Testis (tissue), 2 donors: ENCODE results near the gene PPP6R3.

ENCODE experiments used
- POLR2A ChIP-seq: fragments of 450-650 bp; IDR thresholded peaks from one replicate; pipeline ENCODE4 v1.6.1; 2017; ENCODE audit warnings: antibody characterized with exemption, mild to moderate bottlenecking, moderate library complexity
- TF ChIP-seq, protein P1 (sequence below), 3 experiments: fragments of 450-650 bp in 2 of 3; fragments of 200-600 bp in 1 of 3; sonication (generic) in 1 of 3; IDR thresholded peaks; one replicate each; pipeline ENCODE4 v1.5.1; 2016 to 2019; ENCODE audit warnings: antibody characterized with exemption in 3 of 3, mild to moderate bottlenecking in 2 of 3, moderate library complexity in 1 of 3

DNA sequence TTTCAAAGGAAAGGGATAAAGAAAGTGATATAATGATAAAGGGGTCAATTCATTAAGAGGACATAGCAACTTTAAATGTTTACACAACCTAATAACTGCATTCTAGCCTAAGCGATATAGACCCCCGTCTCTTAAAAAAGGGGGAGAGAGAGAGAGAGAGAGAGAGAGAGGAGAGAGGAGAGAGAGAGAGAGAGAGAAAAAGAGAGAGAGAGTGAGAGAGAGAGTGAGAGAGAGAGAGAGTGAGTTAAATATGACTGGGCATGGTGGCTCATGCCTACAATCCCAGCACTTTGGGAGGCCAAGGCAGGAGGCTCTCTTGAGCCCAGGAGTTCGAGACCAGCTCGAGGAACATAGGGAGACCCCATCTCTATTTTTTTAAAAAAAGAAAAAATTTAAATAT is 133.6 kb downstream of the PPP6R3 start:
- TF ChIP-seq, protein P1, sequence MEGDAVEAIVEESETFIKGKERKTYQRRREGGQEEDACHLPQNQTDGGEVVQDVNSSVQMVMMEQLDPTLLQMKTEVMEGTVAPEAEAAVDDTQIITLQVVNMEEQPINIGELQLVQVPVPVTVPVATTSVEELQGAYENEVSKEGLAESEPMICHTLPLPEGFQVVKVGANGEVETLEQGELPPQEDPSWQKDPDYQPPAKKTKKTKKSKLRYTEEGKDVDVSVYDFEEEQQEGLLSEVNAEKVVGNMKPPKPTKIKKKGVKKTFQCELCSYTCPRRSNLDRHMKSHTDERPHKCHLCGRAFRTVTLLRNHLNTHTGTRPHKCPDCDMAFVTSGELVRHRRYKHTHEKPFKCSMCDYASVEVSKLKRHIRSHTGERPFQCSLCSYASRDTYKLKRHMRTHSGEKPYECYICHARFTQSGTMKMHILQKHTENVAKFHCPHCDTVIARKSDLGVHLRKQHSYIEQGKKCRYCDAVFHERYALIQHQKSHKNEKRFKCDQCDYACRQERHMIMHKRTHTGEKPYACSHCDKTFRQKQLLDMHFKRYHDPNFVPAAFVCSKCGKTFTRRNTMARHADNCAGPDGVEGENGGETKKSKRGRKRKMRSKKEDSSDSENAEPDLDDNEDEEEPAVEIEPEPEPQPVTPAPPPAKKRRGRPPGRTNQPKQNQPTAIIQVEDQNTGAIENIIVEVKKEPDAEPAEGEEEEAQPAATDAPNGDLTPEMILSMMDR (IDR thresholded peaks at IDR 0.05): no peak
- no peak for TF ChIP-seq POLR2A
